Measurements from ENCODE around the gene CCDC126. TPM values are rescaled to one million over a fixed set of nuclear protein-coding genes. Genes with fewer than 3 reads are reported as not detected.
A peak's percentile ranks its signal among the peaks of the same experiment; 100 is the strongest.

CCDC126 gene
- polyA plus RNA-seq, 4 donors: 8.1 to 18.4 (median 8.5) TPM

DNA sequence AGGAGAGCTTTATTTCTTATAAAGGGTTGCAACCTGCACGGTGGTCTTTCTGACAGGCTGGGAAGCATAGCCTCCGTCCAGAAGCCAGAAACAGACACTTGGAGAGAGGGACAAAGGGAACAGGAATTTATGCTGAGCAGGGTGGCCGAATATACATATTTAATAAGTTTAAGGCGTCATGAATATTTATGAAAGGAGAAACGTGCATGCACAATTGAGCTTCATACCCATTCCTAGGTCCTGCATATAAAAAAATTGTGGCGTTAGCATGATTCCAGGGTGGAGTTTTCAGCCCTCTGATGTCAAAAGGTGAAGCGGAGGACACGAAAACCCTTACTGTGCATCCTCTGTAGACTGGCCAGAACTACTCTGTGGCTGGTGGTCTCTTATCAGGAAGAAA is 10.7 kb downstream of the CCDC126 start:
- H3K27me3 ChIP-seq (ENCODE audit: control insufficient read depth in 3 of 3, insufficient read depth in 3 of 3, low read length in 3 of 3): no peaks in the 10 kb centered on the region
- peaks cover 0 to 15% (median under 1%) of the 10 kb centered on the region in 3 donors for H3K4me1 ChIP-seq (ENCODE audit: control insufficient read depth in 3 of 3, insufficient read depth in 2 of 3, low read depth in 1 of 3, low read length in 2 of 3)
- H3K4me3 ChIP-seq (ENCODE audit: low read depth in 1 of 3, low read length in 3 of 3): no peak overlapping the region
- FAIRE-seq: no peak
- H3K36me3 ChIP-seq (ENCODE audit: control insufficient read depth in 3 of 3, insufficient read depth in 2 of 3, low read depth in 1 of 3, low read length in 3 of 3): peaks cover 0 to 13% (median under 1%) of the 10 kb centered on the region in 3 donors
- DNase-seq: no peak
- H3K27ac ChIP-seq (ENCODE audit: low read depth in 1 of 3, low read length in 2 of 3): no peak overlapping the region
- WGBS, 3 donors: 94 to 95% (median 94%) methylated on average over 8 of the region's 8 CpGs
- H3K9me3 ChIP-seq (ENCODE audit: control insufficient read depth in 2 of 2, insufficient read depth in 1 of 2, low read depth in 1 of 2, low read length in 1 of 2): no peaks in the 10 kb centered on the region

DNA sequence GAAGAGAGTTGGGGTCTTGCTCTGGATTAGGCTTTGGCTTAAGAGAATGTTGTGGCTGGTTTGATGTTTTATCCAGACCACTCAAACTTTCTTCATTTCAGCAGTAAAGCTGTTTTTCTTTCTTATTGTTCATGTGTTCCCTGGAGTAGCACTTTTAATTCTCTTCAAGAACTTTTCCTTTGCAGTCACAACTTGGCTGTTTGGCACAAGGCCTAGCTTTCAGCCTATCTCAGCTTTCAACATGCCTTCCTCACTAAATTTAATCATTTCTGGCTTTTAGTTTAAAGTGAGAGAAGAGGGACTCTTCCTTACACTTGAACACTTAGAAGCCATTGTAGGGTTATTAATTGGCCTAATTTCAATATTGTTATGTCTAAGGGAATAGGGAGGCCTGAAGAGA is 18.1 kb downstream of the CCDC126 start:
- peaks cover 0 to 28% of the 10 kb centered on the region in 2 donors for H3K9me3 ChIP-seq (ENCODE audit: control insufficient read depth in 2 of 2, insufficient read depth in 1 of 2, low read depth in 1 of 2, low read length in 1 of 2)
- no peak overlapping the region for H3K4me3 ChIP-seq (ENCODE audit: low read depth in 1 of 3, low read length in 3 of 3)
- no peak overlapping the region for H3K27ac ChIP-seq (ENCODE audit: low read depth in 1 of 3, low read length in 2 of 3)
- no peak for FAIRE-seq
- H3K4me1 ChIP-seq (ENCODE audit: control insufficient read depth in 3 of 3, insufficient read depth in 2 of 3, low read depth in 1 of 3, low read length in 2 of 3): no peaks in the 10 kb centered on the region
- H3K27me3 ChIP-seq (ENCODE audit: control insufficient read depth in 3 of 3, insufficient read depth in 3 of 3, low read length in 3 of 3): no peaks in the 10 kb centered on the region
- no peak for DNase-seq
- peaks cover 2 to 21% (median 7%) of the 10 kb centered on the region in 3 donors for H3K36me3 ChIP-seq (ENCODE audit: control insufficient read depth in 3 of 3, insufficient read depth in 2 of 3, low read depth in 1 of 3, low read length in 3 of 3)

DNA sequence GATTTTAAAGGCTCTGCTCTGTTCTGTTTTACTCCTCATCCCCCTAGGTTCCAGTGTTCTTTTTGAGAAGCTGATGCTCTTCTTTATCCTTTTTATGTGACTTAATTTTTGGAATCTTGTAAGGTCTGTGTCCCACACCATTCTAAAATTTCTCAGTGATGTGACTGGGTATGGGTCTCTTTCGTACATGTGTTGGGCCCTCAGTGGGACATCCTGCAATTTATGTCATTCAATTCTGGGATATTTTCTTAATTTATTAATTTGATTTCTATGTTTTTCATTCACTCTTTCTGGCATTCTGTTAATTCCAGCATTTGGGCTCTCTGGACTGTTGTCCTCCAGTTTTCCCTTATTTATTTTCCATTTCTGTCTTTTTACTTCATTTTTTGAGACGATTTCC is 19.4 kb downstream of the CCDC126 start:
- H3K9me3 ChIP-seq (ENCODE audit: control insufficient read depth in 2 of 2, insufficient read depth in 1 of 2, low read depth in 1 of 2, low read length in 1 of 2): peaks cover 0 to 28% of the 10 kb centered on the region in 2 donors
- FAIRE-seq (no peak), DNase-seq (no peak)
- H3K36me3 ChIP-seq (ENCODE audit: control insufficient read depth in 3 of 3, insufficient read depth in 2 of 3, low read depth in 1 of 3, low read length in 3 of 3): peaks cover 2 to 20% (median 7%) of the 10 kb centered on the region in 3 donors
- H3K27me3 ChIP-seq (ENCODE audit: control insufficient read depth in 3 of 3, insufficient read depth in 3 of 3, low read length in 3 of 3): no peaks in the 10 kb centered on the region
- no peak overlapping the region for H3K27ac ChIP-seq (ENCODE audit: low read depth in 1 of 3, low read length in 2 of 3)
- no peak overlapping the region for H3K4me3 ChIP-seq (ENCODE audit: low read depth in 1 of 3, low read length in 3 of 3)
- no peaks in the 10 kb centered on the region for H3K4me1 ChIP-seq (ENCODE audit: control insufficient read depth in 3 of 3, insufficient read depth in 2 of 3, low read depth in 1 of 3, low read length in 2 of 3)
- WGBS, 3 donors: 90 to 98% (median 98%) methylated on average over 2 of the region's 2 CpGs

DNA sequence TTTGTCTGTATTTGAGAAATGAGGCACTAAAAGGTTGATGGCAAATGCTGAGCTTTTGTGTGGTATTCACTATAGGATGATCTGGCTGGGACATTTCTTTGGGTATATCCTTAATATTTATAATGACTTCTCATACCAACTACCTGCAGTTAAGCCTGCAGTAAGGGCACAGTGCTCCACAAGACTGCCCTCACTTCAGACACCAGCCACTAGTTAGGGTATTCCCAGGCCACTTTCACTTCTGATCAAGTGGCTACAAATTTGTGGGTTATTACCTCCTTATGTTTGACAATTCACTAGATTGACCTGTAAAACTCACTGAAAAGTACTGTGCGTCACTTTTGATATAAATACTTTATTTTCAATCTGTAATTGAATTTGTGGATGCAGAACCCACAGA is 20.3 kb downstream of the CCDC126 start:
- DNase-seq (no peak), FAIRE-seq (no peak)
- Histone ChIP-seq H3K9me3 (ENCODE audit: control insufficient read depth in 2 of 2, insufficient read depth in 1 of 2, low read depth in 1 of 2, low read length in 1 of 2) (peaks cover 0 to 28% of the 10 kb centered on the region in 2 donors), H3K27me3 (ENCODE audit: control insufficient read depth in 3 of 3, insufficient read depth in 3 of 3, low read length in 3 of 3) (no peaks in the 10 kb centered on the region), H3K4me1 (ENCODE audit: control insufficient read depth in 3 of 3, insufficient read depth in 2 of 3, low read depth in 1 of 3, low read length in 2 of 3) (no peaks in the 10 kb centered on the region), H3K4me3 (ENCODE audit: low read depth in 1 of 3, low read length in 3 of 3) (no peak overlapping the region), H3K36me3 (ENCODE audit: control insufficient read depth in 3 of 3, insufficient read depth in 2 of 3, low read depth in 1 of 3, low read length in 3 of 3) (peaks cover 2 to 12% (median 7%) of the 10 kb centered on the region in 3 donors), H3K27ac (ENCODE audit: low read depth in 1 of 3, low read length in 2 of 3) (no peak overlapping the region)
- 97 to 100% (median 98%) methylated on average over 1 of the region's 1 CpG for WGBS, 3 donors

DNA sequence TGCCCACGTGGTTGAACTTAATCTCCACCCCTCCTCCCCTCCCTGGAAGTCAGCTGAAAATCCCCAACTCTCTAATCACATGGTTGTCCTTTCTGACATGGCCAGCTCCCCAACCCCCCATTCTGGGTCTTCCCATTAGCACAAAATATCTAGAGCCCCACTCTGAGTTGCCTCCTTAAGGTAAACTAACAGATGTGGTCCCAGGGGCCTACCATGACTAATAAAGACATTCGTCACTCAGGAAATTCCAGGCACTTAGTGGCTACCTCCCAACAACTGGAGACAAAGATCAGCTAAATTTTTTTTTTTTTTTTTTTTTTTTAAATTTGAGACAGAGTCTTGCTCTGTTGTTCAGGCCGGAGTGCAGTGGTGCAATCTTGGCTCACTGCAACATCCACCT is 21.1 kb downstream of the CCDC126 start:
- FAIRE-seq (no peak), DNase-seq (no peak)
- H3K4me1 ChIP-seq (ENCODE audit: control insufficient read depth in 3 of 3, insufficient read depth in 2 of 3, low read depth in 1 of 3, low read length in 2 of 3): no peaks in the 10 kb centered on the region
- H3K27me3 ChIP-seq (ENCODE audit: control insufficient read depth in 3 of 3, insufficient read depth in 3 of 3, low read length in 3 of 3): no peaks in the 10 kb centered on the region
- peaks cover 2 to 10% (median 4%) of the 10 kb centered on the region in 3 donors for H3K36me3 ChIP-seq (ENCODE audit: control insufficient read depth in 3 of 3, insufficient read depth in 2 of 3, low read depth in 1 of 3, low read length in 3 of 3)
- no peak overlapping the region for H3K4me3 ChIP-seq (ENCODE audit: low read depth in 1 of 3, low read length in 3 of 3)
- H3K9me3 ChIP-seq (ENCODE audit: control insufficient read depth in 2 of 2, insufficient read depth in 1 of 2, low read depth in 1 of 2, low read length in 1 of 2): peaks cover 0 to 28% of the 10 kb centered on the region in 2 donors
- whole genome bisulfite sequencing, 3 donors: 84 to 93% (median 93%) methylated on average over 3 of the region's 3 CpGs
- no peak overlapping the region for H3K27ac ChIP-seq (ENCODE audit: low read depth in 1 of 3, low read length in 2 of 3)

DNA sequence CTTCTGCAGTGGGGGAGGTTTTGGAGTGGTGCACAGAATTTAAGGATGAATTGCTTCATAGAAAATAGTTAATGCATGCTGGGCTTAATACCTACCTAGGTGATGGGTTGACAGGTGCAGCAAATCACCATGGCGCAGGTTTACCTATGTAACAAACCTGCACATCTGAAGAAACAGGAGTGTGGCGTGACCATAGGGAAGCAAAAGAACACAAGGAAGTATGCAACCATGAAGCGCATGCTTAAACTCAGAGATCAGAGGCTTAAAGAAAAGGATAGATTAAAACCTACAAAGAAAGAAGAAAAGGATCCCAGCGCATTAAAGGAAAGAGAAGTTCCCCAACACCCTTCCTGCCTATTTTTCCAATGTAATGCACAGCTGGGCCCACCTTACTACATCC is 22.0 kb downstream of the CCDC126 start:
- DNase-seq (no peak), FAIRE-seq (no peak)
- 98 to 100% (median 99%) methylated on average over 4 of the region's 4 CpGs for WGBS, 3 donors
- no peaks in the 10 kb centered on the region for H3K4me1 ChIP-seq (ENCODE audit: control insufficient read depth in 3 of 3, insufficient read depth in 2 of 3, low read depth in 1 of 3, low read length in 2 of 3)
- peaks cover 0 to 28% of the 10 kb centered on the region in 2 donors for H3K9me3 ChIP-seq (ENCODE audit: control insufficient read depth in 2 of 2, insufficient read depth in 1 of 2, low read depth in 1 of 2, low read length in 1 of 2)
- no peaks in the 10 kb centered on the region for H3K27me3 ChIP-seq (ENCODE audit: control insufficient read depth in 3 of 3, insufficient read depth in 3 of 3, low read length in 3 of 3)
- peaks cover 2 to 10% (median 4%) of the 10 kb centered on the region in 3 donors for H3K36me3 ChIP-seq (ENCODE audit: control insufficient read depth in 3 of 3, insufficient read depth in 2 of 3, low read depth in 1 of 3, low read length in 3 of 3)
- H3K4me3 ChIP-seq (ENCODE audit: low read depth in 1 of 3, low read length in 3 of 3): no peak overlapping the region
- no peak overlapping the region for H3K27ac ChIP-seq (ENCODE audit: low read depth in 1 of 3, low read length in 2 of 3)

DNA sequence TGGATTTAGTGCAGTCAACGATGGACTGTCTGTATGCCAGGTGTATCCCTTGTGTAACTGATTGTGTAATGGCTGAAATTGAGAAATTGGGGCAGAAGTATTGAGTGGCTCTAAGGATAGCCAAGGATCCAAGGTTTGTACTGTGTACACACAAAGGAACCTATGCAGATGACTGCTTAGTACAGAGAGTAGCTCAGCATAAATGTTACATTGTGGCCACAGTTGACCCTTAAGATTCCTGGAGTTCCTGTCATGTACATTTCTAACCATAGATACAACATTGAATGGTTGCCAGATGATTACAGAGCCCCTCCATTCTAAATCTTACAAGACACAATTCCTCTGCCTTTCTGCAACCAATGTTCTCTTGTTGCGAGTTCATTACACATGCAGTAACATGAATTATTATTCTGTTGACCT is 25.3 kb downstream of the CCDC126 start:
- DNase-seq: peak; percentile 40 to 59
- no peak overlapping the region for H3K27ac ChIP-seq (ENCODE audit: low read depth in 1 of 3, low read length in 2 of 3)
- no peaks in the 10 kb centered on the region for H3K4me1 ChIP-seq (ENCODE audit: control insufficient read depth in 3 of 3, insufficient read depth in 2 of 3, low read depth in 1 of 3, low read length in 2 of 3)
- no peaks in the 10 kb centered on the region for H3K27me3 ChIP-seq (ENCODE audit: control insufficient read depth in 3 of 3, insufficient read depth in 3 of 3, low read length in 3 of 3)
- WGBS, 3 donors: 53 to 71% (median 63%) methylated on average over 2 of the region's 2 CpGs
- no peak overlapping the region for H3K4me3 ChIP-seq (ENCODE audit: low read depth in 1 of 3, low read length in 3 of 3)
- H3K9me3 ChIP-seq (ENCODE audit: control insufficient read depth in 2 of 2, insufficient read depth in 1 of 2, low read depth in 1 of 2, low read length in 1 of 2): peaks cover 0 to 17% of the 10 kb centered on the region in 2 donors
- no peak for FAIRE-seq
- peaks cover 2 to 13% (median 2%) of the 10 kb centered on the region in 3 donors for H3K36me3 ChIP-seq (ENCODE audit: control insufficient read depth in 3 of 3, insufficient read depth in 2 of 3, low read depth in 1 of 3, low read length in 3 of 3)

DNA sequence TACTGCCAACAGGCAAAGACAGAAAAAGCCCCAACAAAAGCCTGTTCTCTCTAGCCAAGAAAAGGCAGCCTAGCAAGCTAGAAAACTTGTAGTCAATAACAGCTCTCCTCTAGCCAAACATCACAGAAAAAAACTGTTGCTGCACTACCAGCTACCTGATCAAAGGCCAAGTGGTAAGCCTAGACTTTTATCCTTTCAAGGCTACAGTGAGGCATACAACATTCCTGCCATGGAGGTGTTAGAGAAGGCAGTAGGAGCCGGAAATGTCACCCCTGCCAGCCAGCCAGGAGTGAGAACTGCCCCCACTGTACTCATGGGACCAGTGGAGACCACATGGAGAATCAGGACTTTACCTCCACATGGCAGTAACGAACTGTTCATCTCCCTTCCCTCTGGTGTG is 31.2 kb downstream of the CCDC126 start:
- H3K9me3 ChIP-seq (ENCODE audit: control insufficient read depth in 2 of 2, insufficient read depth in 1 of 2, low read depth in 1 of 2, low read length in 1 of 2): no peaks in the 10 kb centered on the region
- peak; percentile 53 to 60 for DNase-seq
- no peak overlapping the region for H3K4me3 ChIP-seq (ENCODE audit: low read depth in 1 of 3, low read length in 3 of 3)
- H3K36me3 ChIP-seq (ENCODE audit: control insufficient read depth in 3 of 3, insufficient read depth in 2 of 3, low read depth in 1 of 3, low read length in 3 of 3): peaks cover 0 to 13% (median 2%) of the 10 kb centered on the region in 3 donors
- H3K4me1 ChIP-seq (ENCODE audit: control insufficient read depth in 3 of 3, insufficient read depth in 2 of 3, low read depth in 1 of 3, low read length in 2 of 3): peaks cover 0 to 9% (median 2%) of the 10 kb centered on the region in 3 donors
- 49 to 77% (median 75%) methylated on average over 2 of the region's 2 CpGs for WGBS, 3 donors
- H3K27ac ChIP-seq (ENCODE audit: low read depth in 1 of 3, low read length in 2 of 3): peak overlapping the region in 1 of 3 donors; percentile 14
- no peaks in the 10 kb centered on the region for H3K27me3 ChIP-seq (ENCODE audit: control insufficient read depth in 3 of 3, insufficient read depth in 3 of 3, low read length in 3 of 3)
- FAIRE-seq: no peak

DNA sequence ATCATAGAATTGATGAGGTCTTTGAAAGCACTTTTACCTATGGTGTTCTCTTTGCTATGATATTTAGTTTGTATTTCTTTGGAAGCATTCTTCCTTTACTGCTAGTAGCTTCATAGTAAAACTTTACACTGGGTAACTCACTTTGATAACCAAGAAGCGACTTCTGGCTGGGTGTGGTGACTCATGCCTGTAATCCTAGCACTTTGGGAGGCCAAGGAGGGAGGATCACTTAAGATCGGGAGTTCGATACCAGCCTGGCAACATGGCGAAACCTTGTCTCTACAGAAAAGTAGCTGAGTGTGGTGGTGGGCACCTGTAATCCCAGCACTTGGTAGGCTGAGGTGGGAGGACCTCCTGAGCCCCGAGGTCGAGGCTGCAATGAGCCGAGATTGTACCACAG is 36.2 kb downstream of the CCDC126 start:
- Histone ChIP-seq H3K27me3 (ENCODE audit: control insufficient read depth in 3 of 3, insufficient read depth in 3 of 3, low read length in 3 of 3) (no peaks in the 10 kb centered on the region), H3K4me1 (ENCODE audit: control insufficient read depth in 3 of 3, insufficient read depth in 2 of 3, low read depth in 1 of 3, low read length in 2 of 3) (peaks cover 0 to 5% (median 0%) of the 10 kb centered on the region in 3 donors), H3K36me3 (ENCODE audit: control insufficient read depth in 3 of 3, insufficient read depth in 2 of 3, low read depth in 1 of 3, low read length in 3 of 3) (peaks cover 0 to 8% (median 2%) of the 10 kb centered on the region in 3 donors), H3K9me3 (ENCODE audit: control insufficient read depth in 2 of 2, insufficient read depth in 1 of 2, low read depth in 1 of 2, low read length in 1 of 2) (no peaks in the 10 kb centered on the region), H3K27ac (ENCODE audit: low read depth in 1 of 3, low read length in 2 of 3) (no peak overlapping the region), H3K4me3 (ENCODE audit: low read depth in 1 of 3, low read length in 3 of 3) (no peak overlapping the region)
- FAIRE-seq: no peak
- WGBS, 3 donors: 94 to 95% (median 94%) methylated on average over 7 of the region's 7 CpGs
- DNase-seq: no peak
